ENCODE results near the gene C1orf21.
A peak's percentile ranks its signal among the peaks of the same experiment; 100 is the strongest.
"Not testable (repeated sequence)": the region's sequence is repeated elsewhere in the genome, so short reads cannot be mapped to it uniquely, and the experiment has no call there.

Gene C1orf21

GRCh38 chr1:184612229-184612628, 225.4 kb downstream of the C1orf21 start:
- not testable (repeated sequence) for DNase-seq

DNA sequence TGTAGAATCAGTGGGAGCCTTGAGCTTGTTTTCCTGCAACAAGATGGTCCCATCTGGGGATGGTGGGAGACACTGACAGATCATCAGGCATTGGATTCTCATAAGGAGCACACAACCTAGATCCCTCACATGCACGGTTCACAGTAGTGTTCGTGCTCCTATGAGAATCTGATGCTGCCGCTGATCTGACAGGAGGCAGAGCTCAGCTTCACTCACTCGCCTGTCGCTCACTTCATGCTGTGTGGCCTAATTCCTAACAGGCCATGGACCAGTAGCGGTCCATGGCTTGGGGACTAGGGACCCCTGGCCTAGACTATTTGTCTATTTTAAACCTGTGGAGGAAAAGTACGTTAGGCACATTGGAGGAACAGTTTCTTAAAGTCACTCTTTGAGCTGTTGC, 227.8 kb downstream of the C1orf21 start:
- DNase-seq: no peak

- DNase-seq: no peak
Observed at GRCh38 chr1:184615301-184615700, 228.5 kb downstream of the C1orf21 start.

DNA sequence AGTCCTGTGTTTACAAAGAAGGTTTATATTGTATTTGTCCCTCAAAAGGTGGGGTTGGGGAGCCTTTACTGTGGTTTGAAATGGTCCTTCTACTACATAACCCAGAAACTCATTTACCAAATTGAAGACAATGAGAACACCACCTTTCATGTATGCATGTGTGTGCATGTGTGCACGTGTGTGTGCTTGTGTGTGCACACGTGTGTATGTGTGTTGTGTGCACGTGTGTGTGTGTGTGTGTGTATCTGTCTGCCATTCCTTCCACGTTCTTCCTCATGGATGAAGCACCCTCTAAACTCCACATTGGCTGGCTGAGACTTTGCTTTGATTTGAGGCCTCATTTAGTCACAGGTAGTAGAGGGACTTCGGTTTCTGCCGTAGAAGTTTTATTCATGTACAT, 229.7 kb downstream of the C1orf21 start:
- DNase-seq: no peak

- no peak for DNase-seq
Observed at GRCh38 chr1:184617433-184618029, 230.7 kb downstream of the C1orf21 start.

- DNase-seq: no peak
Observed at GRCh38 chr1:184618851-184619250, 232.0 kb downstream of the C1orf21 start.

DNA sequence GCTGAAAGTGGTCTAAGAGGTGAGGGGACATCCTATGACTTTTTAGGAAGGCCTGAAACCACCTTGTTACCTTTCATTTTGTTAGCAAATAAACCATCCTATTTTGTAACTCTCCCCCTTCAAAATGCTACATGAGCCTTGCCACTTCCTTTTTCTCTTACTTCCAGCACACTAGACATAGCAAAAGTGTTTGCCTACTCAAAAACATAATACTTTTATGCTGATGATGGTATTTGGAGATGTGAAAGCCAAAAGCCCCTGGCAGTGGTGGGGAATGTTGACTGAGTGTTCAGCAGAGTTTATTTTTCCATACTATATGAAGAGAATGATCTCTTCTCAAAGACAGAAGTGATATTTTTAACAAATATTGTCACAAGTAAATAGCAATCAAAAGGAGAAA, 233.6 kb downstream of the C1orf21 start:
- no peak for DNase-seq

GRCh38 chr1:184621260-184621659, 234.4 kb downstream of the C1orf21 start:
- DNase-seq: no peak

DNA sequence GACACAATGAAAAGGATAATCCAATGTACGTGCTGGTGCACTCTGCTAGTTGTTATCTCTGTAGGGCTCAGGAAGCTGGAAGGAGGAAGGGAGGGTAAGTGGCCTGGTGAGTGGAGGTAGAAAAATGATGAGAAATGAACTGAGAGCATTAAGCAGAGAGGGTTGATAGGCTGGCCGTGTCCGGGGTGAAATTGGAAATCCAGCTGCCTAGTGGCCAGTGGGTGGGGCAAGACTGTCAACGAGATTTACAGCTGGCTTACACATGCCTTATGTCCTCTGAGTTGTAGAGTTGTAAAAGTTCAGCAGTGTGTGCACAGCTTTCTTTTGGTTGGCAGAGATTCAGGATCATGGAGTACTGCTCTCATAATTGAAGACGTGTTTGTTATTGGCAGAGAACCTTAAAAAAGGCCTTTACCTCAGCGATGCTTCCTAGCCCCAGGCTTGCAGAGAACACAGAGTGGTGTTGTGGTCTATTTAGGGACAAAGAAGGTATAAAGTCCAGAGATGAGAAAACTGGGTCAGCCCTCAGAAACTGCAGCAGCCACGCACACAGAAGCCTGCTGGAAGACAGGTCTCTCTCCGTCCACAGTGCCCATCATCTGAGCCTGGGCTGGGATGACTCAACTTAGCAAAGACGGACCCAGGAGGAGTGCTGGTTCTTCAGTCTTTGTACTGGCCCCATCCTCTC, 235.5 kb downstream of the C1orf21 start:
- peak; percentile 46 for DNase-seq

GRCh38 chr1:184623404-184623803, 236.6 kb downstream of the C1orf21 start:
- no peak for DNase-seq

GRCh38 chr1:184624051-184624450, 237.2 kb downstream of the C1orf21 start:
- no peak for DNase-seq

DNA sequence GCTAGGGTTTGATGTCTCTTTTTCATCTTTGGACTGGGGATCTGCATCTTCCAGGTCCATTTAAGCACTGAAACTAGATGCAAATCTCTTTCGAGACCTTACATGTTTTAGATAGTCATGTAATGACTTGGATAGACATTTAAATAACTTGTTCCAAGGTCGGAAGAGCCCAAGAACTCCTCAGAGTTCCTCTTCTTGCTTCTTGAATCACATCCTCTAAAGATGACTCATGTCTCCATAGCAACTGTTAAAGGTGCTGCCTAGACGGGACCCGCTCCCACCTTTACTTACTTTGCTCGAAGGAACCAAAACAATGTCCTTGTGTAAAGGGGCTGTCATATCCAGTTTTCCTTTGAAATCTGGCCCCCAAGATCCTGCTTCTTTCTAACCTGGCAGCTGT, 237.8 kb downstream of the C1orf21 start:
- no peak for DNase-seq

GRCh38 chr1:184625271-184625670, 238.4 kb downstream of the C1orf21 start:
- no peak for DNase-seq

GRCh38 chr1:184626076-184627006, 239.5 kb downstream of the C1orf21 start:
- no peak for DNase-seq

DNA sequence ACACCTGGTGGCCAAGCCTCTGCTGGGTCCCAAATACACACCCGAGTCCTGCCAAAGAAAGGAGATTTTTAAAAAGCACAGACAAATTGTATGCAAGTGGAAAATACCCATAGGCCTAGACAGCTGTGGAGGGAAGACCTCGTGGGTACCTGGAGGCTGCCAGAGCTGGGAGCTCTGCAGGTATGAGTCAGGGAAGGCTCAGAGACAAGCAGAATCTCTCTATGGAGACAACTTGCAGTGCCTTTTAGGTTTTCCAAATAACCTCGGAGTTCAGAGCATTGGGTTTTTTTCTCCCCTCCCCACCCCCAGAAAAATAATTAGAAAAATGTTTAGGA, 240.1 kb downstream of the C1orf21 start:
- DNase-seq: no peak

GRCh38 chr1:184629266-184629665, 242.4 kb downstream of the C1orf21 start:
- DNase-seq: no peak

DNA sequence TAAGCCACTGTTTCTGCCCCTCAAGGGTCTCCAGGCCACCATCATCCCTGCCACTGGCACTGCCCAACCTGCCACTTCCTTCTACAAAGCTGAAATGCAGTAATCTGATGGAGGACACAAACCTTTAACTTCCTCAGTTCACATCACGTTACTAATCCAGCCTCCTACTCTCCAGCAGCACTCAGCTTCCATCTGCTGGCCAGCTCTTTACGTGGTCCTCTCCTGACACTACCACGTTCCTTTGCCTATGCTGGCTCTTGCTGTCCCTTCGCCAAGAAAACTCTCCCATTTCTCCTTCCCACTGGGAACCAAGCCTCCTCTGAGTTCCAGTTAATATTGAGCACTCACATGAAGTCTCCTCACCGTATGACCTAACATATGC, 243.8 kb downstream of the C1orf21 start:
- no peak for DNase-seq

GRCh38 chr1:184632415-184633175, 245.8 kb downstream of the C1orf21 start:
- DNase-seq: no peak

GRCh38 chr1:184633785-184634184, 247.0 kb downstream of the C1orf21 start:
- DNase-seq: no peak

GRCh38 chr1:184634296-184634695, 247.5 kb downstream of the C1orf21 start:
- DNase-seq: no peak

GRCh38 chr1:184635347-184635979, 248.6 kb downstream of the C1orf21 start:
- no peak for DNase-seq

DNA sequence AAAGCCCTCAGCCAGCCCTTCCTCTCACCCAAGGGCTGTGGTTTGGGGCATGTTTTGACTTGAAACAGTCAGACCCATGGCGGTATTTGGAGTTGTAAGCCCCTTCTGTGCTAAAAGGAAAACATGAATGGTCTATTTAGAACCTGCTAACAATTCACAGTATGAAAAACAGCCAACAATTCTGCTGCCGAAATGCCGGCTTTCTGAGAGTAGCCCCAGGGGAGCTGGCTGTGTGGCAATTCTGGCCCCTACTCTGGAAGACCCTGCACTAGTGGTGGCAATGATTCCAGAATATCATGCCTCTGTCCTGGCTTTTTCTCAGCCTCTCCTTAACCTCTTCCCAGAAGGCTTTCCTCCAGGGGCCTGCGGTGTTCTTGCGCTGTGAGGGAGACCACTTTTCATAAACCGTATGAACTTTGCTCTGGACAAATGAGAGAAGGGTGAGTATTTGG, 249.2 kb downstream of the C1orf21 start:
- DNase-seq: no peak

Data from NCI-H446 treated with DMSO at 0.1 percent for 48 hours (cell line).